AG10803 (cell line): Measurements from ENCODE around the gene RFX7.

Experiments used
- DNase-seq: peaks from one replicate; pipeline ENCODE4 v3.0.0; 2010; ENCODE audit warnings: low read depth
- H3K4me3 ChIP-seq: 2 replicates; pipeline ENCODE4 v1.5.1; 2011; ENCODE audit warnings: mild to moderate bottlenecking, low read length, control low read depth
- CTCF ChIP-seq: conservative IDR thresholded peaks from 2 replicates; pipeline ENCODE4 v1.5.1; 2011; ENCODE audit warnings: mild to moderate bottlenecking, low read length, control low read depth, inconsistent platforms

RFX7 gene

GRCh38 chr15:56249092-56249491, 5.4 kb upstream of the RFX7 start:
- peak; percentile 62 for DNase-seq
- no peak overlapping the region for H3K4me3 ChIP-seq
- peak; percentile 48 for TF ChIP-seq CTCF

- no peak overlapping the region for H3K4me3 ChIP-seq
- no peak for DNase-seq
- no peak for TF ChIP-seq CTCF
These were observed 4.8 kb upstream of the RFX7 start for GRCh38 chr15:56248311-56248992.

GRCh38 chr15:56247266-56247665, 3.6 kb upstream of the RFX7 start:
- DNase-seq: no peak
- TF ChIP-seq CTCF: no peak
- H3K4me3 ChIP-seq: no peak overlapping the region

GRCh38 chr15:56245871-56246814, 2.5 kb upstream of the RFX7 start:
- peak overlapping the region; percentile 54 for H3K4me3 ChIP-seq
- TF ChIP-seq CTCF: peak; percentile 100
- DNase-seq: peak; percentile 87

- H3K4me3 ChIP-seq: peak overlapping the region; percentile 74
- TF ChIP-seq CTCF: no peak
- DNase-seq: no peak
These were observed 1.3 kb upstream of the RFX7 start for GRCh38 chr15:56244811-56245576.

- TF ChIP-seq CTCF: no peak
- DNase-seq: peak; percentile 66
- H3K4me3 ChIP-seq: peak overlapping the region; percentile 74
These were observed 545 bp upstream of the RFX7 start for GRCh38 chr15:56244038-56244810.
